Measurements from ENCODE around the gene GPX5.
"Not testable (repeated sequence)": the region's sequence is repeated elsewhere in the genome, so short reads cannot be mapped to it uniquely, and the experiment has no call there.

Gene GPX5

GRCh38 chr6:28545955-28546354, 20.3 kb downstream of the GPX5 start:
- Histone ChIP-seq H3K27me3 (ENCODE audit: insufficient read depth, poor library complexity, severe bottlenecking) (peaks cover 2% of the 10 kb centered on the region), H3K4me3 (replicated peaks; ENCODE audit: insufficient read depth, low read length) (no peak overlapping the region), H3K27ac (replicated peaks) (no peak overlapping the region)
- TF ChIP-seq POLR2AphosphoS5 (IDR thresholded peaks at IDR 0.05; ENCODE audit: low read depth) (no peak), REST (IDR thresholded peaks at IDR 0.05; ENCODE audit: insufficient replicate concordance, low read depth) (no peak), SPI1 (IDR thresholded peaks at IDR 0.05; ENCODE audit: borderline replicate concordance, low read depth) (no peak), CTCF (IDR thresholded peaks at IDR 0.05; ENCODE audit: insufficient read depth, low read length) (no peak), GABPA (IDR thresholded peaks at IDR 0.05; ENCODE audit: low read depth) (no peak)
- DNase-seq (ENCODE audit: low read depth in 1 of 2, low spot score in 1 of 2) = no peak

- not testable (repeated sequence) for H3K27me3 ChIP-seq (ENCODE audit: insufficient read depth, poor library complexity, severe bottlenecking); H3K27ac ChIP-seq (replicated peaks); DNase-seq (ENCODE audit: low read depth in 1 of 2, low spot score in 1 of 2); H3K4me3 ChIP-seq (replicated peaks; ENCODE audit: insufficient read depth, low read length)
Measured at GRCh38 chr6:28547003-28547402, 21.3 kb downstream of the GPX5 start.

- TF ChIP-seq CTCF (IDR thresholded peaks at IDR 0.05; ENCODE audit: insufficient read depth, low read length) (no peak), SPI1 (IDR thresholded peaks at IDR 0.05; ENCODE audit: borderline replicate concordance, low read depth) (no peak), GABPA (IDR thresholded peaks at IDR 0.05; ENCODE audit: low read depth) (no peak), POLR2AphosphoS5 (IDR thresholded peaks at IDR 0.05; ENCODE audit: low read depth) (no peak), REST (IDR thresholded peaks at IDR 0.05; ENCODE audit: insufficient replicate concordance, low read depth) (no peak)
- Histone ChIP-seq H3K4me3 (replicated peaks; ENCODE audit: insufficient read depth, low read length) (no peak overlapping the region), H3K27me3 (ENCODE audit: insufficient read depth, poor library complexity, severe bottlenecking) (no peaks in the 10 kb centered on the region), H3K27ac (replicated peaks) (no peak overlapping the region)
- no peak for DNase-seq (ENCODE audit: low read depth in 1 of 2, low spot score in 1 of 2)
Measured at GRCh38 chr6:28551891-28552666, 26.4 kb downstream of the GPX5 start.

- no peaks in the 10 kb centered on the region for H3K27me3 ChIP-seq (ENCODE audit: insufficient read depth, poor library complexity, severe bottlenecking)
- no peak for TF ChIP-seq CTCF (IDR thresholded peaks at IDR 0.05; ENCODE audit: insufficient read depth, low read length)
- TF ChIP-seq GABPA (IDR thresholded peaks at IDR 0.05; ENCODE audit: low read depth) = no peak
- no peak for TF ChIP-seq POLR2AphosphoS5 (IDR thresholded peaks at IDR 0.05; ENCODE audit: low read depth)
- no peak for DNase-seq (ENCODE audit: low read depth in 1 of 2, low spot score in 1 of 2)
- H3K27ac ChIP-seq (replicated peaks) = no peak overlapping the region
- H3K4me3 ChIP-seq (replicated peaks; ENCODE audit: insufficient read depth, low read length) = no peak overlapping the region
Measured at GRCh38 chr6:28553384-28553985, 27.8 kb downstream of the GPX5 start.

Data from HL-60 (cell line).